Activated CD4-positive, alpha-beta T cell treated with anti-CD3 and anti-CD28 coated beads, Interleukin-2, amount 50 U/mL, for 1 hour (primary cell): ENCODE data around the gene ZFYVE9.
"Not testable (repeated sequence)": the region's sequence is repeated elsewhere in the genome, so short reads cannot be mapped to it uniquely, and the experiment has no call there.

Source experiments
- DNase-seq: peaks from one replicate; pipeline ENCODE4 v3.0.0-alpha.2; 2020

ZFYVE9 gene

DNA sequence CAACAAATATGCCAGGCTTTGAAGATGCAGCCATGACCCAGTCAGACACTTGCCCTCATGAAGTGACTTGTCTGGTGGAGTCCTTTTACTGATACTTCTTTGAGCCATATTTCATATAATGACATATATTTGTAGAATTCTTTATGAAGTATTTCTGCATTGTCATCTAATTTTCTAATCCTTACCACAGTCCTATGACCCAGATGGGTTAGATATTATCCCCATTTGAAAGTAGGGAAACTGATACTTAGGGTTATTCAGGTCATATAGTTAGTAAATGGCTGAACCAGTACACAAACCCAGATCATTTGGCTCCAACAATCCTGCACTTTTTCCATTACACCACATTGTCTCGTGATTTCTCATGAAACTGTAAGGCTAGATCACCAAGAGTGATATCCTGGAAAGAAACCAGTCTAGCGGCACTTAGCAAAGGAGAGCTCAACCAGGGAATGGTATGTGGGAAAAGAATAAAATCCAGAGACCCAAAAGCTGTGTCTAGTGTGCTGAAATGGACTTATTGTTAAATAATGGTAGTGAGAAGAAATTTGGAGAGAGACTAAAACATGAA, 49.6 kb downstream of the ZFYVE9 start:
- no peak for DNase-seq

DNA sequence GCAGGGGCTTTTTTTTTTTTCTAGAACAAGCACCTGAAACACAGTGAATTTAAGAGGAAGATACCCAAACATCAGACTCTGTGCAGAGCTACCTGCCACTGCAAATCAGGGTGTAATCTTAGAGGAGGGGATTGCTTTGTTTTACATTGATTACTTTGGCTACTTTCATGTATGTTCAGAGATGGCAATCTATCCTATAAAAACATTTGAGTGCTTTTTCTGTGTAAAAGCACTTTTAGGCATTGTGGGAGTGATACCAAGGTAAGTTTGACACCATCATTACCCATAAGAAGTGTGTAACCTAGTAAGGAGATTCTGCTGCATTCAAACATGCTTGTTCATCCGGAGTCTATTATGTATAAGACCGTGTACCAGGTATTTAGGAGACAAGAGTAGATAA, 50.1 kb downstream of the ZFYVE9 start:
- no peak for DNase-seq

DNA sequence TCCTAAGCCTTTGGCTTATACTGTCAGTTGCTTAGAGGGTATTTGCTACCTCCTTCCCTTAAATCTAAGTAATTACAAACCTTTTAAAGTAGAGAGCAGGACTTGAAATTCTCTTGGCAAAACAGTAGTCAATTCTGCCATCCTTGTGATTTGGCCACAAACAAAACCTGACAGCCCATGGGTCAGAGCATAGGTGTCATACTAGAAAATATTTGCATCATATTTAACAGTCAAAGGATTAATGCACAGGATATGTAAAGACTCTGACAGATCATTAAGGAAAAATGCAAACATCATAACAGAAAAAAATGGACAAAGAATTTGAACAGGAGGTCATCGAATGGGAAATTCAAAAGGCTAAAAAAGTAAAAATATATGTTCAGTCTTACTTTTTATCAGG, 50.5 kb downstream of the ZFYVE9 start:
- DNase-seq: no peak

DNA sequence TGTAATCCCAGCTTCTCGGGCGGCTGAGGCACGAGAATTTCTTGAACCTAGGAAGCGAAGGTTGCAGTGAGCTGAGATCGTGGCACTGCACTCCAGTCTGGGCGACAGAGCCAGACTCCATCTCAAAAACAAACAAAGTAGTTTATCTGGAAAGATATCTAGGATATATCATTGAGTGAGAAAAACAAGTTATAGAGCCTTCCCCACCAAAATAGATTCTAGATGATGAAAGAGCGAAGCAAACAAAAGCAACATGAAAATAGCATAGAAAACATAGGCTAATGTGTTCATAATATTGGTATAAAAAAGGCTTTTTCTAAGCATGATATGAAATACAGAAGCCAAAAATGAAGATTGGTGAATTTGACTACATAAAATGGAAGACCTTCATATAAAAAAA, 52.1 kb downstream of the ZFYVE9 start:
- DNase-seq: no peak

DNA sequence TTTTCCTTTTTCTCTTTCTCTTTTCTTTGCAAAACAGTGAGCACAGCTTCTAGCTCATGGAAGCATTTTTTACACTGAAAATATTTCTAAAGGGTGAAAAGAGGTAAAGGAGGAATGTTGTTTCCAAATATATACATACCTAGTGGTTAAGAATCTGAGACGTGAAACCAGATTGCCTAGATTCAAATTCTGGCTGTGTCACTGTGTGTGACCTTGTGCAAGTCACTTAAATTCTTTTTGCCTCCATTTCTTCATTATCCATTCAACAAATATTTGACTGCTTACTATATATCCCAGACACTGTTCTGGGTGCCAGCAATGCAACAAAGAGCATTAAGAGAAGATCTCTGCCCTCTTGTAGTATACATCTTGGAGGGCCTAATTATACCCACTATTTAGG, 53.3 kb downstream of the ZFYVE9 start:
- no peak for DNase-seq

DNA sequence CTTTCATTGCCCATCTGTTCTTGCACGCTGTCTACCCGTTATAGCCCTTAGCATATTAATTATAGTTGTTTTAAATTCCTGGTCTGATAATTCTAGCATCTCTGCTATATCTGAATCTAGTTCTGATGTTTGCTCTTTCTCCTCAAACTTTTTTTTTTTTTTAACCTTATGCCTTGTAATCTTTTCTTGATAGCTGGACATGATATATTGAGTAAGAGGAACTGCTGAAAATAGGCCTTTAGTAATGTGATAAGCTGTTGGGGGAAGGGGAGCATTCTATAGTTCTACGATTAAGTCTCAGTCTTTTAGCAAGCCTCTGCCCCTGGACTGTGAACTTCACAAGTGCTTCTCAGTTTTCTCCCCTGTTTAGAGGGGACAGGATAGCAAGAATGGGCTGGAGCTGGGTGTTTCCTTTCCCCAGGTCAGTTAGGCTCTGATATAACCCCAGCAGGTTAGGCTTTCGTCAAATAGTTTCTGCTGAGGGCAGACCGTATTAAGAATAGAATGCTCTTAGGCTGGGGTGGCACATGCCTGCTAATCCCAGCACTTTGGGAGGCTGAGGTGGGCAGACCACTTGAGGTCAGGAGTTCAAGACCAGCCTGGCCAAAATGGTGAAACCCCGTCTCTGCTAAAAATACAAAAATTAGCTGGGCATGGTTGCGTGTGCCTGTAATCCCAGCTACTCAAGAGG, 62.2 kb downstream of the ZFYVE9 start:
- DNase-seq: no peak

DNA sequence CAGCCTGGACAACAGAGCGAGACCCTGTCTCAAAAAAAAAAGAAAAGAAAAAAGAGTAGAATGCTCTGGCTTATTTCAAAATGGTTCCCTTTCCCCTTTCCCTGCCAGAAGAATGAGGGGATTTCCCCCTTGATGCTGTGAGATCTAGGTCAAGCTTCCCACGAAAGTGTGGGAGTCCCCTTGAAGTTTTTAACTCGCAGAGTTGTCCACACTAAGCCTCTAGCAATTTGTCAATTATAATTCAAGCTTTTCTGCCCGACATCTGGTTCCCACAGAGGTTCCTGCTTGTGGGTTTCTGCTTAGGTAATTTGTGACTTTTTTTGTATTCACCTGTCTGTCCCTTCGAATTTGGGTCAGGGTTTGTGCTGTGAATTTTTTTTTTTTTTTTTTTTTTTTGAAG, 62.8 kb downstream of the ZFYVE9 start:
- no peak for DNase-seq

DNA sequence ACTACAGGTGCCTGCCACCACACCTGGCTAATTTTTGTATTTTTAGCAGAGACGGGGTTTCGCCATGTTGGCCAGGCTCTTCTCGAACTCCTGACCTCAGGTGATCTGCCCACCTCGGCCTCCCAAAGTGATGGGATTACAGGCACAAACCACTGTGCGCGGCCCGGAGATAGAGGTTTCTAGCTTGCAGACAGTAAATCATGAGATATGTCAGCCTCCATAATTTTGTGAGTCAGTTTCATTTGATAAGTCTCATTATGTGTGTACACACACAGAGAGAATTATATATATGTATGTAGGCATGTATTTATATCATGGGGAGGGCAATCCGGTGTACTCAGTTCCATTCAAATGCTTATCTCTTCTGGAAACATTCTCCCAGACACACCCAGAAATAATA, 64.8 kb downstream of the ZFYVE9 start:
- DNase-seq: not testable (repeated sequence)

DNA sequence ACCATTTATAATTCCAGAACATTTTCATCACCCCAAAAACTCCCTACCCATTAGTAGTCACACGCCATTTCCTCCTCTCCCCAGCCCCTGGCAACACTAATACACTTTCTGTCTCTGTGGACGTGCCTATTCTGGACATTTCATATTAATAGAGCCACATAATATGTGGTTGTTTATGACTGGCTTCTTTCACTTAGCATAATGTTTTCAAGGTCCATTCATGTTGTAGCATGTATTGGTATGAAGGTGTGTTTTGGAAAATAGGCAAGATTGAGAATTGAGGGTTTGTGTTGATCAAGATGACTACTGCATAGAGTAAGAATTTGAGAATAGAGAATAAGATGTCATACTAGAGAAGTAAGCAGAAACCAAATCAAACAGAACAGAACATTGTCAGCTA, 67.5 kb downstream of the ZFYVE9 start:
- no peak for DNase-seq

DNA sequence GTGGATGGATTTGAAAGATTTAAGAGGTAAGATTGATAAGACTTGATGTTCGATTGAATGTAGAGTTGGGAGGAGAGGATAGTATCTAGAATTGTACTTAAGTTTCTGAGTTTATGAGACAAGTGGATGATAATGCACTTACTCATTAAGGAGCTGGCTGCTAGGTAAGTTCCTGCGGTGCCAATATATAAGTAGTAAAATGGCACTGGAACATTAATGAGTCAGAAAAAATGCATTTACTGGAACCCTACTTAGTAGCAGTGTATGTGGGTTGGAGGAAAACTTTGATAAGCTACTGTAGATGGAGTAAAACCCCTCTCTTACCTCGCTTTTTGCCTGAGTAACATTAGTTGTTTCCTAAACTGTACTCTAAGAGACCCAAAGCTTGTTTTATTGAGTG, 68.2 kb downstream of the ZFYVE9 start:
- DNase-seq: no peak

DNA sequence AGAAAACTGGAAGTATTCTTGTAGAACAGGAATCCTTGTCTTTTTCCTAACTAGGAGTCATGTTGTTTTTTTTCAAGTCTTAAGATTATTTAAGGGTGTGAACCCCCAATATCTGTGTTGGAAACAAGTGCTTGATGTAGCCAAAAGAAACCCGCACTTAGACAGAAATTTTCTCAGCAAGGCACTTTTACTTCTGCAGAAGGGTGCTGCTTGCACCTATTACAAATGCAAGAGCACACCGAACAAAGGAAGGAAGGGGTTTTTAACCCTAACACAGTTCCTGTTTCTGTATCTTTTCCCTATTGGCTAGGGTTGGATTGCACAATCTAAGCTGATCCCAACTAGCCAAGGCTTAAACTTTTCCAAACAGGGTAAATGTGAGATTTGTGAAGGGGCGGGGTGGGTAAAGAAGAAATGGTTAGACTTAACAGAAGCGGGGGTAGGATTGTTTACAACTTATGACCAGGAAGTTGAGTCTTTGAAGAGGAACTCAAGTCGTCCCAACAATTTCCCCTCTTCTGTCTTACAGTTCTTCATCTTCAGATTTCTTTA, 75.1 kb downstream of the ZFYVE9 start:
- no peak for DNase-seq

DNA sequence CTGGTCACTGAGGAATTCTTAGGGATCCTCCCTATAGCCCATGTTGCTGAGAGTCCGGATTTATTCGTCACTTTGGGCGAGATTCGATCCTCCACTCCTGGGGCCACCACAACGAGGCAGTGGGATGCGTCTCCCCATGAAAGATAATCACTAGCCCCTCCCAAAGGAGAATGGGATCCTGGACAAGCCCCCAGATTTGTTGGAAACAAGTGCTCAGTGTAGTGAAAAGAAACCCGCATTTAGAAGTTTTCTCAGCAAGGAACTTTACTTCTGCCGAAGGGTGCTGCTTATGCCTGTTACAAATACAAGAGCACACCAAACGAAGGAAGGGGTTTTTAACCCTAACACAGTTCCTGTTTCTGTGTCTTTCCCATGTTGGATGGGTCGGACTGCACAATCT, 83.3 kb downstream of the ZFYVE9 start:
- no peak for DNase-seq

DNA sequence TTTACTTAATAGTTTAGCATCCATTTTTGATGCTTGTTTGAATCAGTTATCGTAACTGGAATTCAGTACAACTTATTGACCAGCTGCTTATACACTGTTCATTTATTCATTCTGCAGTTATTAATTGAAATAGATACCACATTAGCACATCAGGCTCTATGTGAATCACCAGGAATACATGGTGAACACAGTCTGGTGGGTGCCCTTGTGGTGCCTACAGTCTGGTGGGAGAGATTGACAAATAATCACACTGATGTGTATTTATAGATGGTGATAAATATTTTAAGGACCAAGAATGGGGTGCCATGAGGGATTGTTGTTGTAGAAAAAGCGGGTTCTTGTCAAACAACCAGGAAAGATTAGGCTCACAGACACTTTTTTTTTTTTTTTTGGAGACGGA, 87.6 kb downstream of the ZFYVE9 start:
- DNase-seq: no peak

DNA sequence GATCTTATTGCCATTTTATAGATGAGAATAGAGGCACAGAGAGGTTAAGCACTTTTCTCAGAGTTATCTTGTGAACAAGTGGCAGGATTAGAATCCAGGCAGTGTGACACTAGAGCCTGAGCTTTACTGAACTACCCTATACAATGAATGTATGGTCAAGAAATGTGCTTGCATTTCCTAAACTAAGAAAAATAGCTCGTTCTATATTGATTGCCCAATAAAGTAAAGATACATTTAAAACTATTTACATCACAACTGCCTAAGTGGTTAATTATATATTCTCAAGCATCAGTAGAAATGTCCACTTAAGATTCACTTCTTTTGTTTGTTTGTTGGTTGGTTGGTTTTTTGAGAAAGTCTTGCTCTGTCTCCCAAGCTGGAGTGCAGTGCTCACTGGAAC, 91.6 kb downstream of the ZFYVE9 start:
- DNase-seq: no peak

DNA sequence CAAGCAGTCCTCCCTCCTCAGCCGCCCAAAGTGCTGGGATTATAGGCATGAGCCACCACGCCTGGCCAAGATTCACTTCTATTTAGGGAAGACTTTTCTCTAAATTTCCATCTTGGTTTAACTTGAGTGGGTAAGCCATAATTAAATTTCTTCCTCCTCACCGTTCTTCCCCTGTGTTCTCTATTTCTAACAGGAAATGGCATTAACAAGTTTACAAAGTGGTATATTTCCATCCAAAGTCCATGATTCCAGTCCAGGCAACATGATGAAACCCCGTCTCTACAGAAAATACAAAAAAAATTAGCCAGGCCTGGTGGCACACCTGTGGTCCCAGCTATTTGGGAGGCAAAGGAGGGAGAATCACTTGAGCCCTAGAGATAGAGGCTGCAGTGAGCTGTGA, 92.1 kb downstream of the ZFYVE9 start:
- DNase-seq: no peak

DNA sequence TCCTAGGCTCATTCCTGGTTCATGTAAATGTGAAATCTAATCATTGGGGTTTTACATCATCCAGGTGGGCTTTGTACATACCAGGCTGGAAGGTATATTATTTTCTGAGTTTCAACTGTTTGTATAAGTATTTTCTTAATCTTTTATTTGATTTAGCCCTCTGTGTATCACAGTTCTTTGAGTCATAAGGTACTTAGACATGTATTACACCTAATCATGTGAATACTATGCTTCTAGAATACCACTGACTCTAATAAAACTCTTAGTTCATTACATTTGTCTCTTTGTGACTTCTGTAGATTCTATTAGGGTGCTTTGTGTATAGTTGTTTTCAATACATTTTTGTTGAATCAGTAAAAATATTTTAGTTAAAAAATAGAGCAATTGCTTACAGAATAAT, 92.8 kb downstream of the ZFYVE9 start:
- no peak for DNase-seq

DNA sequence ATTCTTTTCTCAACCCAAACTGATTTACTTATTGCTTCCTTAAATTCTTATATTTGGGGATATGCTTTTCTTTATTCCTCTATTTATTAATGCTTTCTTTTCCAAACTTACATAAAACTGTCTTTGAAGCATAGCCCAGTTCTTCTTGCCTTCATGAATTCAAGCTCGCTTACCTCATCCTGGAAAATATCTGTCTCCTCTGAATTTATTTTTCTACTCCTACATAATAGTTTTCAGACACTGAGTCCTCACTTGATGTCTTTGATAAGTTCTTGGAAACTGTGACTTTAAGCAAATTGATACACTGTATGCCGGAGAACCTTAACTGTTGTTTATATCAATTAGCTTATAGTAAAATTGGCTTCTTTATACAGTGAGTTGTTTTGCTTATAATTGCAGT, 93.8 kb downstream of the ZFYVE9 start:
- DNase-seq: no peak

DNA sequence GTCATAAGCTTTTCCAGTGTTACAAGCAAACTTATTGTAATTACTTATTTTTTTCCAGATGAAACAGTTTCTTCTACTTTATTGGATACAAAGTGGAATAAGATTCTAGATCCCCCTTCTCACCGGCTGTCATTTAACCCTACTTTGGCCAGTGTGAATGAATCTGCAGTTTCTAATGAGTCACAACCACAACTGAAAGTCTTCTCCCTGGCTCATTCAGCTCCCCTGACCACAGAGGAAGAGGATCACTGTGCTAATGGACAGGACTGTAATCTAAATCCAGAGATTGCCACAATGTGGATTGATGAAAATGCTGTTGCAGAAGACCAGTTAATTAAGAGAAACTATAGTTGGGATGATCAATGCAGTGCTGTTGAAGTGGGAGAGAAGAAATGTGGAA, 95.5 kb downstream of the ZFYVE9 start:
- DNase-seq: no peak

DNA sequence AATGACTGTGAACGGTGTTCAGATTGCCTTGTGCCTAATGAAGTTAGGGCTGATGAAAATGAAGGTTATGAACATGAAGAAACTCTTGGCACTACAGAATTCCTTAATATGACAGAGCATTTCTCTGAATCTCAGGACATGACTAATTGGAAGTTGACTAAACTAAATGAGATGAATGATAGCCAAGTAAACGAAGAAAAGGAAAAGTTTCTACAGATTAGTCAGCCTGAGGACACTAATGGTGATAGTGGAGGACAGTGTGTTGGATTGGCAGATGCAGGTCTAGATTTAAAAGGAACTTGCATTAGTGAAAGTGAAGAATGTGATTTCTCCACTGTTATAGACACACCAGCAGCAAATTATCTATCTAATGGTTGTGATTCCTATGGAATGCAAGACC, 96.6 kb downstream of the ZFYVE9 start:
- no peak for DNase-seq

DNA sequence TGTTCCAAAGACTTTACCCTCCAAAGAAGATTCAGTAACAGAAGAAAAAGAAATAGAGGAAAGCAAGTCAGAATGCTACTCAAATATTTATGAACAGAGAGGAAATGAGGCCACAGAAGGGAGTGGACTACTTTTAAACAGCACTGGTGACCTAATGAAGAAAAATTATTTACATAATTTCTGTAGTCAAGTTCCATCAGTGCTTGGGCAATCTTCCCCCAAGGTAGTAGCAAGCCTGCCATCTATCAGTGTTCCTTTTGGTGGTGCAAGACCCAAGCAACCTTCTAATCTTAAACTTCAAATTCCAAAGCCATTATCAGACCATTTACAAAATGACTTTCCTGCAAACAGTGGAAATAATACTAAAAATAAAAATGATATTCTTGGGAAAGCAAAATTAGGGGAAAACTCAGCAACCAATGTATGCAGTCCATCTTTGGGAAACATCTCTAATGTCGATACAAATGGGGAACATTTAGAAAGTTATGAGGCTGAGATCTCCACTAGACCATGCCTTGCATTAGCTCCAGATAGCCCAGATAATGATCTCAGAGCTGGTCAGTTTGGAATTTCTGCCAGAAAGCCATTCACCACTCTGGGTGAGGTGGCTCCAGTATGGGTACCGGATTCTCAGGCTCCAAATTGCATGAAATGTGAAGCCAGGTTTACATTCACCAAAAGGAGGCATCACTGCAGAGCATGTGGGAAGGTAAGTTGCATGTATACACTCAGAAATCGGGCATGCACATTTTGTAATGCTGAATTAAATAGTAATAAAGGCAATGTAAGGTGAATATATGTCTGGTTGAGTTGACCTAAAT, 97.2 kb downstream of the ZFYVE9 start:
- DNase-seq: no peak

DNA sequence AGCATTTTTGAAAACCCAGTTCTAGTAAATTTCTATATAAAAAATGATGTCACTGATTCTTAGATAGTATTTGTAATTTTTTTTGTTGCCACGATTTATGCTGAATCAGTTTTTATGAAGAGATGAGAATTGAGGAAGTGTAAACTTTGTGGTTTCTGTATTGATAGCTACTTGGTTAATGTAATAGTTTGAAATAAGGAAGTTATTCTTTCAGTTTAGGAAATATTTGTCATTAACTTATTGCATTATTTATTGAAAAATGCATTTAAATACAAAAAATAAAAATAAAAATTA, 97.8 kb downstream of the ZFYVE9 start:
- no peak for DNase-seq

DNA sequence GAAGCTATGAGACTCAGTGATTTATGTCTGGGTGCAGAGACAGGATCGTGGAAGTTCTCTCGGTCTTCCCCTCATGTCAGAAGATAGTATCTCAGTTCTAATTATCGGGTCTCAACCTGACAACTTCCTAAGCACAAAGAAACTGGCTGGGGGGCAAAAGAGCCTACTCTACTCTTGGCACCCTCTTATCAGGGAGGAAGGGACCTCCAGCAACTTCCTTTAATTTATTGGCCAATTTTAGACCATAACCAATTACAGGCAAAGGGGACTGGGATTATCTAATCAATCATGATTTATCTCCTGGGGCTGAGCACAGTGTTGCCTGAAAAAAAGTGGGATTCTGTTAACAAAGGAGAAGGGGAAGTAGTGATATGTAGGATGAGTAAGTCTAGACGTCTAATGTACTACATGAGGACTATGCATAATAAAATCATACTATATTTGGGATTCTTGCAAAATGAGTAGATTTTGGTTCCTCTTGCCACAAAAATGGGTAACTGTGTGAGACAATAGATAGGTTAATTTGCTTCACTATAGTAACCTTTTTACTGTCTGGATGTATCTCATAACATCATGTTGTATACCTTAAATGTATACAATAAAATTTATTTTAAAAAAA, 98.8 kb downstream of the ZFYVE9 start:
- no peak for DNase-seq

DNA sequence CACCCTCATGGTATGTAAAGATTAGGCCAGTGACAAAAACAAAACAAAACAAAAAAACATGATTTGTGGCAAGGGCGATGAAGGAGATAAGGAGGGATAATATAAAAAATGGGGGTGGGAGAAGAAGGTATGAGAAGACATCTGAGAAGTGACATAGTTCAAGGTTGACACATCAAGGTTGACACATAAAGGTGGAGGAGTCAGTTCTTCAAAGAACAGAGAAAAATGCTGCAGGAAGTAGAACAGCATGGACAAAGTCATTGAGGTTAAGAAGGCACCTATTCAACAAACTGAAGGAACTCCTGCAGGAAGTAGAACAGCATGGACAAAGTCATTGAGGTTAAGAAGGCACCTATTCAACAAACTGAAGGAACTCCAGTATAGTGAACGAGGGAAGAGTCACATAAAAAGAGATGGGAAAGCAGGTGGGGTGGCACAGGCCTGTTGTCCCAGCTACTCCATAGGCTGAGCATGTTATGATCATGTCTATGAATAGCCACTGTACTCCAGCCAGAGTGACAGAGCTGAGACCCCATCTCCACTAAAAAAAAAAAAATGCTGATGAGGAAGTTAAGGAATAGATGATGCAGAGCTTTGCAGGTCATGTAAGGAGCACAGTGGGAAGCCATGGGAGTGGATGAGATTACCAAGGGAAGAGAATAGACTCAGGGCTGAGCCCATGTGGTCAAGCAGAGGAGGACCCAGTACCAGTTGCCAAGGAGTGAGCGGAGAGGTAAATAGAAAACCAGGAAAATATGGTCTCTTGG, 101.5 kb downstream of the ZFYVE9 start:
- no peak for DNase-seq
